Psoas muscle (tissue), 8 donors: ENCODE results near the gene SERINC1. TPM values are rescaled to one million over a fixed set of nuclear protein-coding genes. Genes with fewer than 3 reads are reported as not detected.

Source experiments
- ATAC-seq, 4 donors: fragments of 200-7000 bp; cut with Tn5 transposase; one replicate each; pipeline ENCODE4 v1.9.1; 2020; ENCODE audit warnings: moderate library complexity in 3 of 4, mild to moderate bottlenecking in 2 of 4
- DNase-seq, 2 donors: peaks; one replicate each; pipeline ENCODE4 v3.0.0-alpha.2; 2020
- H3K27ac ChIP-seq: fragments of 200-600 bp; one replicate; pipeline ENCODE4 v1.8.0; 2022
- H3K27me3 ChIP-seq, 3 donors: fragments of 200-600 bp in 1 of 3; one replicate each; pipeline versions ENCODE4 v1.6.1 to v1.8.0; 2013 to 2022; ENCODE audit warnings: low read length in 2 of 3, mild to moderate bottlenecking in 2 of 3, moderate library complexity in 1 of 3; ENCODE audit not compliant: insufficient read depth in 3 of 3
- H3K36me3 ChIP-seq, 2 donors: fragments of 200-600 bp in 1 of 2; one replicate each; pipeline versions ENCODE4 v1.6.1 to v1.8.0; 2013 to 2022; ENCODE audit warnings: low read depth in 1 of 2, mild to moderate bottlenecking in 1 of 2, moderate library complexity in 1 of 2; ENCODE audit not compliant: insufficient read depth in 1 of 2
- H3K4me1 ChIP-seq: fragments of 200-600 bp; one replicate; pipeline ENCODE4 v1.8.0; 2022
- H3K4me3 ChIP-seq: fragments of 200-600 bp; one replicate; pipeline ENCODE4 v1.8.0; 2022; ENCODE audit warnings: mild to moderate bottlenecking
- H3K9me3 ChIP-seq: fragments of 200-600 bp; one replicate; pipeline ENCODE4 v1.8.0; 2022
- WGBS, 3 donors: extraction: QIAGEN DNeasy Blood & Tissue Kit; methylation state at CpG; one replicate each; pipeline versions ENCODE4 v1.1.6 to v1.1.7; 2013; 5-methylcytosine and 5-hydroxymethylcytosine counted together
- intact Hi-C, 2 donors: fragments of 100-400 bp; cut with DNase I; formaldehyde crosslinking; loops; one replicate each; pipeline versions ENCODE4 v1.11.0 to v1.14.2; 2022
- polyA plus RNA-seq, 3 donors: library from polyadenylated mRNA; stranded (reverse); fragments of 200-250 nt; gene quantifications; one replicate each; pipeline ENCODE4 v1.2.3, GENCODE V29; 2013
- total RNA-seq, 4 donors: library from RNA; stranded (reverse); fragmentation: NEBNext Ultra II Directional in 2 of 4; extraction: Animal tissue kit (Norgen Biotek cat#: 25700) in 2 of 4; gene quantifications; one replicate each; pipeline versions ENCODE4 v1.2.1 to v1.2.4, GENCODE V29; 2021 to 2023
- TF ChIP-seq, protein P1 (sequence below): fragments of 200-600 bp; IDR thresholded peaks from one replicate; pipeline ENCODE4 v1.8.0; 2022; ENCODE audit warnings: antibody characterized with exemption
- donor health status: healthy with polysubstance abuse.
- donor health status: DM: no; HTN: no; CAD: no; lungs with moderate emphysema.
- donor health status: Bipolar disorder and iron deficiency.
- donor health status: healthy.
- donor health status: DM: yes; HTN: yes; CAD: no.
- donor health status: DM: no; HTN: no; CAD: no.
- donor health status: DM: no; HTN: no; CAD: no.
- donor health status: DM: yes; HTN: yes; CAD: no.

Gene SERINC1
- total and polyA plus RNA-seq, 7 donors = 77.8 to 203 (median 177) TPM

DNA sequence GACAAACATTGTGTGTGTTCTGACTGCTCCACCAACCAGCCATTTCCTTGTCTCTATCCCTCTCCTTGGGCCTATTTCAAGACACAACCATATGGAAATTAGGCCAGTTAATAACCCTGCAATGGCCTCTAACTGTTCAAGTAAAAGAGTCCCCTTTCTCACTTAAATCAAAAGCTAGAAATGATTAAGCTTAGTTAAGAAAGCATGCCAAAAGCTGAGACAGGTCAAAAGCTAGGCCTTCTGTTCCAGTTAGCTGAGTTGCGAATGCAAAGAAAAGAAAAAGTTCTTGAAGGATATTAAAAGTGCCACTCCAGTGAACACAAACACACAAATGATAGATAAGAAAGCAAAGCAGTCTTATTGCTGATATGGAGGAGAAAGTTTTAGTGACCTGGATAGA is 22.5 kb downstream of the SERINC1 start:
- ATAC-seq = no peak
- TF ChIP-seq, protein P1, sequence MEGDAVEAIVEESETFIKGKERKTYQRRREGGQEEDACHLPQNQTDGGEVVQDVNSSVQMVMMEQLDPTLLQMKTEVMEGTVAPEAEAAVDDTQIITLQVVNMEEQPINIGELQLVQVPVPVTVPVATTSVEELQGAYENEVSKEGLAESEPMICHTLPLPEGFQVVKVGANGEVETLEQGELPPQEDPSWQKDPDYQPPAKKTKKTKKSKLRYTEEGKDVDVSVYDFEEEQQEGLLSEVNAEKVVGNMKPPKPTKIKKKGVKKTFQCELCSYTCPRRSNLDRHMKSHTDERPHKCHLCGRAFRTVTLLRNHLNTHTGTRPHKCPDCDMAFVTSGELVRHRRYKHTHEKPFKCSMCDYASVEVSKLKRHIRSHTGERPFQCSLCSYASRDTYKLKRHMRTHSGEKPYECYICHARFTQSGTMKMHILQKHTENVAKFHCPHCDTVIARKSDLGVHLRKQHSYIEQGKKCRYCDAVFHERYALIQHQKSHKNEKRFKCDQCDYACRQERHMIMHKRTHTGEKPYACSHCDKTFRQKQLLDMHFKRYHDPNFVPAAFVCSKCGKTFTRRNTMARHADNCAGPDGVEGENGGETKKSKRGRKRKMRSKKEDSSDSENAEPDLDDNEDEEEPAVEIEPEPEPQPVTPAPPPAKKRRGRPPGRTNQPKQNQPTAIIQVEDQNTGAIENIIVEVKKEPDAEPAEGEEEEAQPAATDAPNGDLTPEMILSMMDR = no peak
- WGBS, 3 donors = 96 to 98% (median 96%) methylated on average over 1 of the region's 1 CpG

DNA sequence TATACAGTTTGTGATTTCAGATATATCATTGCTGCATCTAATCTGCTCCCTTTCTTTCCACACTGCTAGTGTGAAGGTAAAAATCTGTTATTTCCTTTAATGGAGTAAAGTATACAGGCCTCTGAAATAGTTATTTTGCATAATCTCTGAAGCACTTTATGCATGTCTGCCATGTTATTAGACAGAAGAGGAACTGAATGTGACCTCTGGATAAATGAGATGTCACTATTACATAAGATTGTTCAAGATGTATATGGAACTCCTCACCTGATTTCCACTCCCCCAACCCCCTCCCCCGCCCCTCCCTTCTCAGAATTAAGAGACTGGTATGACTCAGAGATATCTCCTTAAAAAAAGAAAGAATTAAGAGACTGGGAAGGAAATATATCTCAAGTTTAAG is 26.3 kb downstream of the SERINC1 start:
- DNase-seq (no peak), ATAC-seq (no peak)
- no peak overlapping the region for H3K27ac ChIP-seq
- no peaks in the 10 kb centered on the region for H3K27me3 ChIP-seq
- intact Hi-C loops = loop anchor here in 1 of 2 donors (10.0 kb wide), 1 partner anchor 500 kb away; no protein-coding TSS in a partner anchor
- no peaks in the 10 kb centered on the region for H3K9me3 ChIP-seq
- TF ChIP-seq, protein P1 = no peak
- no peak overlapping the region for H3K4me3 ChIP-seq
- WGBS, 3 donors = 98 to 100% (median 100%) methylated on average over 1 of the region's 1 CpG
- no peaks in the 10 kb centered on the region for H3K4me1 ChIP-seq
- peaks cover 3 to 94% of the 10 kb centered on the region in 2 donors for H3K36me3 ChIP-seq

More for the DNA sequence above, 22.5 kb downstream of the SERINC1 start:
- DNase-seq = no peak
- H3K4me1 ChIP-seq = no peaks in the 10 kb centered on the region
- peaks cover 3 to 99% of the 10 kb centered on the region in 2 donors for H3K36me3 ChIP-seq
- H3K9me3 ChIP-seq = no peaks in the 10 kb centered on the region
- H3K4me3 ChIP-seq = no peak overlapping the region
- H3K27me3 ChIP-seq = no peaks in the 10 kb centered on the region
- H3K27ac ChIP-seq = no peak overlapping the region
- intact Hi-C loops = loop anchor here in 1 of 2 donors (10.0 kb wide), 1 partner anchor 504 kb away; no protein-coding TSS in a partner anchor

DNA sequence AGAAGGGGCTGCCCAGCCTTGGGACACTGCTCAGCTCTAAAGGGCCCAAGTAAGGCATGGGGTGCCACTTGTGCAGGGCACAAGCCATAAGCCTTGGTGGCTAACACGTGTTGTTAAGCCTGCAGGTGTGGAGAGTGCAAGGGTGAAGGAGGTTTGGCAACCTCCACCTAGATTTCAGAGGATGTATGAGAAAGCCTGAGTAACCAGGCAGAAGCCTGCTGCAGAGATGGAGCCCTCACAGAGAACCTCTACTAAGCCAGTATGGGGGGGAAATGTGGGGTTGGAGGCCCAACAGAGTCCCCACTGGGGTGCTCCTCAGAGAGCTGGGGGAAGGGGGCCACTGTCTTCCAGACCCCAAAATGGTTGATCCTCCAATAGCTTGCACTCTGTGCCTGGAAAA is 32.6 kb downstream of the SERINC1 start:
- 91 to 100% (median 96%) methylated on average over 1 of the region's 1 CpG for WGBS, 3 donors
- intact Hi-C loops = no loop called here

DNA sequence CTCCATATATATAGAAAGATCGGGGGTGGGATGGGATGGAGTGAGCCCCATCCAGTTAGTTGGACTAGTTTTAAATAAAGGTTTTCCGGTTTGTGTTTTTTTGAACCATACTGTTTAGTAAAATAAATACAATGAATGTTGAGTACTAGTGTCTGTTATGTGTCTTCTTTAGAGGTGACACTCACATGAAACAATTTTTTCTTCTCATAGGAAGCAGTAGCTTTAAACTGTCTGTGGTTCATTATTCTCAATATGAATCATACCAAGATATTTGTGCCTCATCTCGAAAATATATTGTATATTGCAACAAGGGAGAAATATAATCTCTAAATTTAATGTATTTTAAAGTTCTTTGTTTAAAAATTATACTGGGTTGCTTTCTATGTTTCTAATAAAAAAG is 38.8 kb downstream of the SERINC1 start:
- 93 to 97% (median 96%) methylated on average over 3 of the region's 3 CpGs for WGBS, 3 donors

More for the DNA sequence above, 32.6 kb downstream of the SERINC1 start:
- DNase-seq (no peak), ATAC-seq (peak in 2 of 4 donors; percentile 12 to 36)
- Histone ChIP-seq H3K4me1 (peaks cover under 1% of the 10 kb centered on the region), H3K27me3 (no peaks in the 10 kb centered on the region), H3K9me3 (no peaks in the 10 kb centered on the region), H3K36me3 (peaks cover 6 to 89% of the 10 kb centered on the region in 2 donors), H3K27ac (no peak overlapping the region), H3K4me3 (no peak overlapping the region)
- TF ChIP-seq, protein P1 = no peak

More for the DNA sequence above, 38.8 kb downstream of the SERINC1 start:
- Histone ChIP-seq H3K9me3 (no peaks in the 10 kb centered on the region), H3K4me1 (peaks cover 15% of the 10 kb centered on the region), H3K27ac (peak overlapping the region; percentile 1), H3K27me3 (no peaks in the 10 kb centered on the region), H3K4me3 (no peak overlapping the region), H3K36me3 (peaks cover 7 to 85% of the 10 kb centered on the region in 2 donors)
- no peak for ATAC-seq
- intact Hi-C loops = no loop called here
- TF ChIP-seq, protein P1 = no peak
- DNase-seq = no peak
